Measurements from ENCODE around the gene EXD3.

EXD3 gene

DNA sequence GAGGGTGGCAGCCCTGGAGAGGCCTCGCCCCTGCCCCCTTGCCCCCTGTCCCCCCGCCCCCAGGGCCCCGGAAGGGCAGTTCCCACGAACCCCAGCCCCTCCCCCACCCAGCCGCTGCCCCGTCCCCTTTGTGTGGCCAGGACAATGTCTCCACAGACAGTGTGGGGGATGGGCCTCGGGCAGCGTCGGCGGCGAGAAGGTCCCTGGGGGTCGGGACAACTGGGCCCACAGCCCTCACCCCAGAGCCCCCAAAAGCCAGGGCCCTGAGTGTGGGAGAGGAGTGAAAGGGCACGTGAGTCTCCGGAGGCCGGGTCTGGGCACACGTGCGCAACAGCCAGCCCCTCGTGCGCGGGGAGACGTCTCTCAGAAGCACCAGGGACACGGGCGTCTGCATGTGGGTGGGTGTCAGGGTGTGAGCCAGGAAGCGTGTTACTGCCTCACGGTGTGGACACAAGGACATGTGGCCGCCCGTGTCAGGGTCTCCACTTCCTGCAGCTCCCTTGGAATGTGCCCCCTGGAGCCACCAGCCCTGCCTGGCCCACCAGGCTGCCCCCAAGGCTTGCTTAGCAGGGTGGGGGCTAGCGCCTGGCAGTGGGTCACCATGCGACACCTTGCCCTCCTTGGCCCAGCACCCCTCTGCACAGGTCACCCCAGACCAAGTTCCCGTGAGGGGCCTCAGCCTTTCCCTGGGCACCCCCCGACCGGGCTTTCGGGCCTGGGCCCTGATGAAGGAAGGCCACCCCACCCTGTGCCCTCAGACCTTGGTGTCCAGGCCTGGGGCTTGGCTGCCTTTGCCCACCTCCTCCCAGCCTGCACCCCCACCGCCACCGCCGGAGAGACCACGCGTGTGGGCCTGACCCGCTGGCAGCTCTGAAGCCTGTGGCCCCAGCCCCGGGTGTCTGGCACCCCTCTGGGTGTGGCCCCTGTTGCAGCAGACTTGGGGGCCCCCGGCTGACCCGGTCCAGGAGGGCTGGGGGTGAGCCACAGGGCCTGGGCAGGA is 108.1 kb downstream of the EXD3 start:
- DNase-seq = peak in 1 of 5 donors; percentile 14

DNA sequence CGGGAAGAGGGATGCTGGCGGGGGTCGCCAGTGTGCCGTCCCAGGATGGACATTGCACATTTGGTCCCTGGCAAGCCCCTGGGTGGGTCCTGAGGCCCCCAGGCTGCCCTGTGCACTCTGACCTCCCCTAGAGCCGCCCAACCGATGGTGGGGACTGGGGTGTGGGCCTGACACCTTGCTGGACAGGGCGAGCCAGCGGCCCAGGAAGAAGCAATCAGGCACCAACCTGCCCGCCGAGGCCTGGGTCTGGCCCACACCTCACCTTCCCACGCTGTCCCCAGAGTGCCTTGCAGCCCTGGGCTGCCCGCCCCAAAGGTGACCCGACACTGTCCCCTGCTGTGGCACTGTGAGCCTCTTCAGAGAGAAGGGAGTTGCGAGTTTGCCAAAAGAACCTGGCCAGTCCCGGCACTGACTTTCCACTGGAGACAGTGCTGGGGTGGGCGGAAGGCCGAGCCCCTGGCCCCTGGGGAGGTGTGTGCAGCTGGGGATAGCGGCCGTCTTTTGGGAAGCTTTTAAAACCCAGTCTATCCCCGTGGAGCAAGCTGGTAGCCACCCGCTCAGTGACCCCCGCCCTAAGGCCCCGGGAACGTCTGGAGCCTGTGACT is 108.9 kb downstream of the EXD3 start:
- peak in 1 of 5 donors; percentile 11 for DNase-seq

DNA sequence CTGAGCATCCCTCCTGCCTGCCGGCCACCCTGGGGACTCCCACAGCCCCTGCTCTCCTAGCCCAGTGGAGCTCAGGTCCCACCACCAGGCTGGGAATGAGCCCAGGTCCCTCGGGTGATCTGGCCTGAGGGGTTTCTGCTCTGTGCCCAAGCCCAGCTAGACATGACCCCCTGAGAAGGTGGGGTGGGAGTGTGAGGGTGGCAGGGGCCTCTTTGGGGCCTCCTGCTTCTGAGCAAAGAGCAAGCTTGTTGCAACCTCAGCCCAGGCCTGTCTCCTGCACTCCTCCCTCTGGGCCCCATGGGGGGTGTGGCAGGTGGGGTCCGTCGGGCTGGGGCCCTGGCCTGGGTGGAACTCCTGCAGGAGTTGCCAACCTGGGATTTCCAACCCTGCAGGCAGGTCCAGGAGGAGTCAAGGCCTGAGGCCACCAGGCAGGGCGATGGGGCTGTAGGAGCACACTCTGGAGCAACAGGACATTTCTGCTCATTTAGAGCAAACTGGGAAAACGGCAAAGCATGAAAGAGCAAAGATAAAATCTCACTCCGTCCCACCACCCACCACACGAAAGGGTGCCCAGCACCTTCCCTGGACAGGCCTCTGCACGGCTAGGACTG is 109.5 kb downstream of the EXD3 start:
- no peak for DNase-seq

DNA sequence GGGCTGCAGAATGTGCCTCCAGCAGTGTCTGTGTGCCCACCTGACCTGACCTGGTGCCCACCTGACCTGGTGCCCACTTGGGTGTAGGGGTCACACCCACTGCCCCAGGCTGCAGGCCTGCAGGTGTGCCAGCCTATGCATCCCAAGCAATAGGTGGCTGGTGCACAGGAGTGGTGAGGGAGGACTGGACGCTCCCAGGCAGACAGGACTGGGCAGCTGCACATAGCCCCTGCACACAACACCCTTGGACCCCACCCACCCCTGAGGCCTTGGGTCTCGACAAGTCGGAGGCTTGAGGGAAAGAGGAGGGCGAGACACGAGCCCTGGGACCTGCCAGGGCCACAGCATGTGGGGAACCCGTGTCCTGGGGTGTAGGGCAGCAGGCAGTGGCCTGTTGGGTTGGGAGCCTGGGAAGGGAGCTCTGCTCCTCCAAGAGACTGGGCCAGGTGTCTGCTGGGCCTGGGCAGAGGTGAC is 110.1 kb downstream of the EXD3 start:
- DNase-seq = no peak

DNA sequence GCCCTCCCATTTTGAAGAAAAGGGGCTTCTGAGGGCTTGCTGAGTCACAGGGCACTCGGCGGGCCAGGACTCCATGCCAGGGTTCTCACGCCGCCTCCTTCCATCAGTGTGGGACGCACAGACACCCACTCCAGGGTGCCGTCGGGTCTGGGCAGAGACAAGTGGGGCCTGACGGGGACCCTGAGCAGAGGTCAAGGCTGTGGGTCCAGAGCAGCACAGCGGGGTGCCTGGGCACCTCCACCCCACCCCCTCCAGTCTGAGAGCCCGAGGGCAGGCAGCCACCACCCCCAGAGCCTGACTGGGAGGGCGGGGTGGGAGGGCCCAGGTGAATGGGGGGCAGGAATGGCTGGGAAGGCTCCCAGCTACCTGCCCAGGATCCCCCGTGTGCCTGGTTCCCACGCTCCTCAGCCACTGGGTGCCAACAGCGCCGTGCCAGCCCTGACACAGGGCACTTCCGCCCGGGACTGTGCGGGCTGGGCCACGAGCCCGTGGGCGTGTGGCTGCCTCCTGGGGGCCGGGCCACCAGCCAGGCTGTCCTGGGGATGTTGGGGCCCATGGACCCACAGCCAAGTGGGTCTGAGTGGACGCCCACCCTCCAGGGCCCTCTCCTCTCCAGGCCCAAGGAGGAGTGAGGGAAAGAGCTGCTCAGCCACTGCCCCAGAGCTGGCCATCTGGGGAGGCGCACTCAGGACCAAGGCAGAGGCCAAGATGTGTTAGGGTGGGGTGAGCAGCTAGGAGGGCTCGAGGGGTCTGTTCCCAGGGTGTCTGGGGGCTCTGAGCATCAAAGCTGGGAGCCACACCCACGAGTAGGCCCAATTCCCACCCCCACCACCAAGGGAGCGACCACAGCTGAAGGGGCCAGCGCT is 110.7 kb downstream of the EXD3 start:
- peak in 1 of 5 donors; percentile 8 for DNase-seq

DNA sequence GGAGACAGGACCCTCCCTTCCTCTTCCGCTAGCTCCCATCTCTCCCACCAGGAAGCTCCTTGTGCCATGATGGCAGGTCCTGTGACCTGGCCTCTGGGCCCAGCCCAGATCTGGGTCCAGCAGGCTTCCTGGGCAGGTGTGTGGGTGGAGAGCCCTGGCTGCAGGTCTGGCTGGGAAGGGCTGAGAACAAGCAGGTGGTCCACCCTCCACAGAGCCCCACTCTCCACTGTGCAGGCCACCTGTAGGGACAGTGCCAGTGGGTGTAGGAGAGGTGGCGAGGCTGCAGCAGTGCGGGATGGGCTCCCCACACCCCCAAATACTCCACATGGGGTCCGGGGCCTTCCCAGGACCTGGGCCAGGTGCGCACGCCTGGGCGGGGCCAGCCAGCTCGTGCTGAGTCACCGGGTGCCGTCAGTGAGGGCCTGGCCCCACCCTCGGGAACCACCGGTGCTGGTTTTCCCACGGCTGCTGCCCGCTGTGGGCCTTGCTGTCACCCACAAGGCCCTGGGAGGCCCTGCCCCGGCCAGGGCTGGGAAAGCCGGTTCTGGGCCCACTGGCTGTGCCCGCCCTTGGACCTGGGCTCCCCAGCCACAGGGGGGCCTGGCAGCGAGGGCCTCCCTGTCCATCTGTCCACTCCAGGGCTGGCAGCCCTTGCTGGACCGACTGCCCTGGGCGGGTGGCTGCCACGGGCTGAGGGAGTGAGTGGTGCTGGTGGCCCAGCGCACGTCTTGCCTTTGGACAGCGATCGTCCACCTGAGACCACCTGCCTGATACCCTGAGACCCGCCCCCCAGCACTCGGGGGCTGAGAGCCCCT is 111.6 kb downstream of the EXD3 start:
- peak in 1 of 5 donors; percentile 32 for DNase-seq

DNA sequence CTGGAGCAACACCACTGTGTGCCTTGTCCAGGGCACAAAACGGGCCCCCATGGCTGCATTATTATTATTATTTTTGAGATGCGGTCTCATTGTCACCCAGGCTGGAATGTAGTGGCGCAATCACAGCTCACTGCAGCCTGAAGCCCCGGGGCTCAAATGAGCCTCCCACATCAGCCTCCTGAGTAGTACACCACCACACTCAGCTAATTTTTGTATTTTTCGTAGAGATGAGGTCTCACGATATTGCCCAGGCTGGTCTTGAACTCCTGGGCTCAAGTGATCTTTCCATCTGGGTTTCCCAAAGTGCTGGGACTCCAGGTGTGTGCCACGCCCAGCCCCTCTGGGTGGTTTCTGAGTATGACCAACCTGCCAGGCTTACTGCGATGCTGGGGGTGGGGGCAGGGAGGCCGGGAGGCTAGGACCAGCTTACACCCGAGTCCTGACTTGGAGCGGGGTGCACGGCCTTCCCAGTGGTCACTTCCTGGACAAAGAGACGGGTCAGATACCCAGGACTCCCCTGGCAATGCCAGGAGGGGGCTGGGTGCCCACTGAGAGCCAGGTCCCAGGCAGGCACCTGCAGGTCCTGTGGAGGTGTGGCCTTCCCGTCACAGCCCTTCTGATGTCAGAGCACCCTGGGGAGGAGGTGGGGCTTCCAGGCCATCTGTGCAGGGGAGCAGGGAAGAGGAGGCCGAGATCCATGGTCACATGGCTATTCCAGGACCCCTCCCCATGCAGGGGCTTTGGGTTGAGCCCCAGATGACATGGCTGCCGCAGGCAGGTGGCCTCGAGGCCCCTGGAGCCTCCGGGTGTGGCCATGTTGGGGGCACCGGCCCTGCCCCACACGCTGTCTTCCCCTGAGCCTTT is 112.5 kb downstream of the EXD3 start:
- no peak for DNase-seq

DNA sequence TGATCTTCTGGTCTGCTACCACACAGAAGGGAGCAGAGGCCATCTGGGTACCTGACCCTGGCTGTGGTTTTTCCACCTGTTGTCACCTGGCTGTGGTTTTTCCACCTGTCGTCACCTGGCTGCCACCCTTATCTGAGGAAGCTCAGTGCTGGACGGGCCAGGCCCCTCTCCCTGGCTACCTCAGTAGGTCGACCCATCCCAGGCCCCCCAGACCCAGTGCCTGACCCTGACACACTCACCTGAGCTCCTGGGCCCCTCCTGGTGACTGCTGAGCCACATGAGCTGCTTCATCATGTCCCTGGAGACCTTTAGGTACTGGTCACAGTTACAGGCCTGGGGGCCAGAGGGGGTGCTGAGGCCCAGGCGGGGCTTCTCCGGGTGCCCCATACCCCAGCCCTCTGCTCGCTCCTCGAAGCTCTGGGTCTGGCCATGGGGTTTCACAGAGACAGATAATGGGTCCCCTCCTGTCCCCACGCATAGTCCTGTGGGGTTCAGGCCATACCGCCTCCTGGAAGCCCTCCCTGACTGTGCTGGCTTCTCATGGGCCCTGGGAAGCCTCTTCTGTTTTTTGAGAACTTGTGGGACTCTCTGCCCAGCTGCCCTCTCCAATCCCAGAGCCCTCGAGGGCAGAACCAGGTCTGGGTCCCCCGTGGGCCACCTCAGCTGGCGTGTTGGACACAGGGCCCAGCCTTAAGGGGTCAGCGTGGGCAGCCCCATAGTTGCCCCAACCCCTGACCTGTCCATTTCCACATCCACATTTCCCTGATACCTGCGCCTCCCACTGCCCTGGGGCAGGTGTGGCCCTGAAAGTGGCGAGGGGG is 113.4 kb downstream of the EXD3 start:
- DNase-seq = no peak

DNA sequence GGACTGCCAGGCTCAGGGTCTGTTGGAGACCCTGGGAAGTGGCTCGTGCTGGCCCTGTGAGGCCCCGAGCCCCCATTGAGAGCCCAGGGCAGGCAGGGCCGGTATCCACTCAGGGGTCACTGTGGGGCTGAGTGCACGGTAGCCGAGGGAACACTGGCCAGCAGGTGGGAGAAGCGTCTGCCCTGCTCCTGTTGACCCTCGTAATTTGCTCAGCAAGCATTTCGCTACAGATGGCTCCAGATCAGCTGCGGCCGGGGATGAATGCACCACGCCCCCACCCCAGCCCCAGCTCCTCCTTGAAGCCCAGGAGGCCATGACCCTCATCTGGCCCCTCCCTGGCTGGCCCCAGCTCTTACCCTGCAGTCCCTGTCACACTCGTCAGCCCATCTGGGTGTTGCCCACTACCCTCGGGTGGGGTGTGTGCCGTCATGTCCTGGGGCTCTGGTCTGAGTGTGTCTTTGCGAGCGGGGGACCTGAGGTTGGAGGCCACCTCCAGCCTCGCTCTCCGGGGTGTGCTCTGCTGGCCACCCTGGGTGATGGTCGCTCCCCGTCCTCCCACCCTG is 114.8 kb downstream of the EXD3 start:
- no peak for DNase-seq

DNA sequence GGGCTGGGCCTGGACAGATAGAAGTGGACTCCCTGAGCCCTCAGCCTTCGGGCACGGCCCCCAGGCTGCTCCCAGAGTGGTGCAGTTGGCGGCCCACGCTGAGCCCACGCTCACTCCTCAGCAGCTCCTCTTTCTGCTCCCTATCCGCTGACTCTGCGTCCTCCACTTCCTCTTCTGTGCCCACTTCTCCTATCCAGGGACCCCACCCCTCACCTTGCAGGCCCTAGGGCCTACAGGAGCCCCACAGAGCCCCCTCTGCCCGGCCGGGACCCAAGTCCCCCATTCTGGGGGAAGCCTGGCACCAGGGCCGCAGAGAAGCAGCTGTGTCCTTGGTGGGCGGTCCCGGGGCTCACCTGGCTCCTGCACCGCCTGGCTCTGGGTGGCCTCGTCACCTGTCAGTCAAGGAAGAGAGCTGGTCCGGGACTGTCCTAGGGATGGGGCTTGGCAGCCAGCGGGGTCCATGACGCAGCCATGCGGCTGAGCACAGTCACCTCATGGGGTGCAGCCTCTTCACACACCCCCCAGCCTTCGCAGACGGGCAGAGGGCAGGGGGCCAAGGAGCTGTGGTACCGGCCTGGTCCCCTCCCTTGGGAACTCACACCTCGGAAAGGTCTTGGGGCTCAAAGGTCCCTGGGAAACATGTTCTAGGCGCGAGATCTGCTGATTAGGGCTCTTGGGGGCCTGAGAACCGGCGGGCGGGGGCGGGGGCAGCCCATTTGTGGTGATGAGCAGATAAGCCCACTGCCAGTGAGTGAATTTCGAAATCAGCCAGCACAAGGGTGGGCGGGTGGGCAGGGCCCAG is 115.5 kb downstream of the EXD3 start:
- DNase-seq = peak in 1 of 5 donors; percentile 12

DNA sequence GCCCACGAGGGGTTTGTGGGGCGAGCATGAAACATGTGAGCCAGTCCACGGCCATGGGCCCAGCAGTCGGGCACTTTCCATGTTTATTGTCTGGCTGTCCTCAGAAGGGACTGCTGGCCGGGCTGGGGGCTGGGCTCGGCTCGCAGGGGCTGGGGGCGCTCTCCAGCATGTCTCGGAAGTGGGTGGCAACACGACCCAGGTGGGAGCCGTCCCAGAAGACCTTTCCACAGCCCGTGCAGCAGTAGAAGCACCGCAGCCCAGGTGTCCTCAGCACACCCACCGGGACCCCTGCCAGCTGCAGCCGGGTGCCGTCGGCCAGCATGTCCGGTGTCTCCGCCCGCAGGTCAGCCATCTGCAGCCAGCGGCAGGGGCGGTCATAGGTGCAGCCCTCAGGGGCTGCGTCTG is 116.1 kb downstream of the EXD3 start:
- DNase-seq = no peak

DNA sequence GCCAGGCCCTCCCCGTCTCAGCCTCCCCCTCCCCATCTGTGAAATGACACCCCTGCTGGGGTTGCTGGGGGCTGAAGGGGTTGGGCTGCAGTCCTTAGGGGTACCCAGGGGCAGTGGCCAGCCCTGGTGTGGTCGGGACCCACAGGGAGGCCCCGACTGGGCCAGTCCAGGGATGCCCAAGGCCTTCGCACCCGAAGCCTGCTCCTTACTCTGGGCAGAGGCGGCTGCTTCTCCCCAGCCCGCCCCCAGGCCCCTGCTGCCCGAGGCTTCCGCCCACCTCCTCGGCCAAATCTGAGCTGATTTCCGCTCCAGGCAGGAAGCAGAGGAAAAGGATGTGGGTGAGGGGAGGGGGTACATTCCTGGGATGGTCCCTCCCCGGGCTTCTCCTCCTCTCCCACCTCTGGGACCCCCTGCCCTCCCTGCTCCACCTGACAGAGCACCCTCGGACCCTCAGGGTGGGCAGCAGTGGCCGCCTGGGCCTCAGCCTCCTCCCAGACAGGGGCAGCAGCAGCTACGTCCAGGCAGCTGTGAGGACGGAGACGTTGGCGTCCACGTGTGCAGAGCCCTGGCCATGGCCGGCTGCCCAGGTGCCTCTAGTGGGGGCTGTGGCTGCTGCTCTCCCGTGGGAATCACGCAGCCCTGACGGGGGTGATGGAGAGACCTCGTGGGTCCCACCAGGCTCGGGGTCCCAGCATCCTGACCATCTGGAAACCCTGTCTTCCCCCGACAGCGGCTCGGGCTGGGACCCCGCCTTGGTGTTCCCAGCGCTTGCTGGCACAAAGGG is 116.7 kb downstream of the EXD3 start:
- no peak for DNase-seq

DNA sequence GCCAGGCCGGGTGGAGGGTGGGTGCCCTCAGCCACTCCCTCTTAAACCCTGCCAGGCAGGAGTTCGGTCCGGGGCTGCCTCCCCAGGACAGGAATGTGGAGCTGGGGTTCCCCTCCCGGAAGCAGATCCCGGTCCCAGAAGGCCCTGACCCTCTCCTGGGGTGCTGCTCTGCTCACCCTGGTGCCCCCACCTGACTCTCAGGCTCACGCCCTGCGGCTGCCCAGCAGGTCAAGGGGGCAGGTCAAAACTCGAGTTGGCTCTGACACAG is 117.2 kb downstream of the EXD3 start:
- DNase-seq = no peak

DNA sequence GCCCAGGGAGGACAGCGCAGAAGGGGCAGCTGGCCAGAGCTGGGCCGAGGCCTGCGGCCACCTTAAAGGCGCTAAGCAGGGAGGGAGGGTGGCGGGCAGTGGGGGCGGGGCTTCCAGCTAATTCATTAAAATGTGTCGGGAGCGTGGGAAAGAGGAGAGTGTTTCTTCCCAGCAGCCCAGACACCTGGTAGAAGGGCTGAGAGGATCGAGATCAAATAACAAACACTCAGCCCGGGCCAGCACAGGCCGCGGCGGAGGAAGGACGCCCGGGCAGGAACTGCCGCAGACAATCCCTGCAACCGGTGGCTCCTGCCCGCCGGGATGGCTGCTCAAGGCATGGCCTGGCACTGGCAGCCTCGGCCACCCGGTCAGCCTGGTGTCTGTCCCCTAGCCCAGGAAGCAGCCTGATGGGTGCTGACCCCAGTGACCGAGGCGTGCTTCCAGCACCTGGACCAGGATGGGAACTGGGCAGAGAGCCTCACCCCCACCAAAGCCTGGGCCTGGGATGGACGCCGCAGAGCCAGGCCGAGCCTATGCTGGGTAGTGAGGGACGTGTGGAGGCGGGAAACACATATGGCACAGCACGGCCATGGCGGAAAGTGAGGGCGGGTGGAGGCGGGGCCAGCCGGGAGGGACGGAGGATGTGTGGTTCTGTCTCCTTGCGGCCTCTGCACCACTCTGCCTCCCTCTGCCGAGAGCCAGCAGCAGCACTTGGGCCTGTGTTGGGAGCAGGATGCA is 117.7 kb downstream of the EXD3 start:
- DNase-seq = peak in 4 of 5 donors; percentile 38 to 76 (median 52)

DNA sequence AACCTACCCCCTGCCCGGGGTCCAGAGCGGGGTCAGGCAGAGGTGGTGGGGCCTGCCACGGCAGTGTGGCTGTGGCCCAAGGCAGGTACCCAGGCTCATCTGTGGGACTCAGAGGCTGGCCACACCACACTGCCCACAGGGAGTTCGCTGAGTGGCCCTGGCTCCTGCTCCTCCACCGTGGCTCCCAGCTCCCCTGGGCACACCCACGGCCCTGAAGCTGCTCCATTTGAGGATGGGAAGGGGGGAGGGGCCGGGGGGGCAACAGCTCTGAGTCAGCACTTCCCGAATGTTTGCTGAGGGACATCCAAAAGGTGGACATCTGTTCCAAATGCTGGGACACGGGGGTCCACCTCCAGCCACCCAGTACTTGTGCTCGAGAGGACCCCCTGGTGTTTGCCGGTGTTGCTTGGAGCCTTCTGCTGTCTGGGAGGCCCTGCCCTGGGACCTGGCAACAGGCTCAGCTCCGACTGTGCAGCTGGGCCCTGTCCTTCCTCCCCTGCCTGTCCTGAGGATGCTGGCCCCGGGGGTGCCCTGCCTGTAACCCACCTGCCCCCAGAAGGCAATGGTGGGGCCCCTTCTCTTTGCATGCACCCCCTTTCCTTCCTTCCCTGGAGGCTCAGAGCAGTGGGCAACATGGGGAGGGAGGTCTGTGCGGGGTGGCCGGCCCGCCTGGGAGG is 118.4 kb downstream of the EXD3 start:
- DNase-seq = peak in 1 of 5 donors; percentile 15

DNA sequence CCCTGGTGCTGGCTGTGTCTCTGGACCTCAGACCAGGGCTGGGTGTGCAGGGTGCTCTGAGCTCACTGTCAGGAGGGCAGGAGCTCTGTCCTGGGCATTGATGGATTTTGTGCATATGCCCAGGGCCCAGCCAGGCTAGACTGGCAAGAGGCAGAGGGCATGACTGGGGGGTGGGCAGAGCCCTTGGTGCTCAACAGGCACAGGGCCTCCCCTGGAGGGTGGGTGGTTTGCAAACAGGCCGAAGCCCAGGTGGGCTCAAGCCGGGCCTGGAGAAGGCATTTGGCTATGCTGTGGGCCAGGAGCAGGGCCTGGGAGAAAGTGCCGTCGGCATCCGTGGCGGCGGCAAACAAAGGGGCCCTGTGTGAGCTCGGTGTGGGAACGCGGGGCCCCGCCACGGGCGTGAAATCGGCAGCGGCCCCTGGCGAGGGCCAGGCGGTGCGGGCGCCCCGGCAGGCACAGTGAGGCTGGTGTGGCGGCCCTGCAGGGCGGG is 119.0 kb downstream of the EXD3 start:
- DNase-seq = peak in 1 of 5 donors; percentile 17

Data from T-helper 1 cell (primary cell).